Stimulated activated CD8-positive, alpha-beta memory T cell treated with anti-CD3 and anti-CD28 coated beads, Interleukin-4, amount 100 ng/mL, for 24 hours (primary cell): ENCODE data around the gene EIF4EBP3.

ENCODE experiments used
- DNase-seq: peaks from one replicate; pipeline ENCODE4 v3.0.0-alpha.2; 2020; ENCODE audit warnings: low read depth

The EIF4EBP3 gene

DNA sequence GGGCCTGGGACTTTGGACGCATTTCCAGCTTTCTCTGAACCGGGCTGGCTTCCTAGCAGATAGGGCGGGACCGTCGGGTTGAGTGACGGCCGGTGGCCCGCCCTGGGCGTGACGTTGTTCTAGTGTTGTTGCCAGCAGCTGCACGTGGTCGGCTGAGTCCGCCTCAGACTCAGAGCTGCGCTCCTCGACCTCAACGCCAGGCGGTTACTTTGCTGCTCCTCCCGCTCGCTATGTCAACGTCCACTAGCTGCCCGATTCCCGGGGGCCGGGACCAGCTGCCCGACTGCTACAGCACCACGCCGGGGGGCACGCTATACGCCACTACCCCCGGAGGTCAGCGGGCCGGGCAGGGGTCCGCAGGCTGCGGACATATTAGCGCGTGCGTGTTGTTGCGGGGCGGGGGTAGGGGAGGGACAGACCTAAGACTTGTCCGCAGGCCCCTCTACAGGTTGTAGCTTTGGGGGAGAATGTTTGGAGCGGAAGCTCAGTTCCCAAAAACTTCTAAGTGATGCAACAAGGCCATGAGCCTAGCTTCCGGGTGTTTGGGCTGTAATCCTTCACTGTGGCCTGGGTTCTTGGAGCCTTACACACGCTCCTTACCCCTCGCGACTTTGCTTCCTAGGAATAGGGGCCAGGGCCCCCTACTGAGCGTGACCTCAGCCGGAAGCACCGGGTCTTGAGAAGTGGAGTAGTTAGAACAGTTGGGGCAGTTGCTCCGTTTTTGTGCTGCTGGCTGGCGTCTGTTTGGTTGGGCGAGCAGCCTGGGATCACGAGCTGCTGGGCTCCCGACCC is at the start of gene EIF4EBP3:
Gene EIF4EBP3 (plus strand): TSS at position 155 of the 792 bp plus-strand sequence. CDS start 76 bp downstream, at position 231.
- peak; percentile 77 for DNase-seq

DNA sequence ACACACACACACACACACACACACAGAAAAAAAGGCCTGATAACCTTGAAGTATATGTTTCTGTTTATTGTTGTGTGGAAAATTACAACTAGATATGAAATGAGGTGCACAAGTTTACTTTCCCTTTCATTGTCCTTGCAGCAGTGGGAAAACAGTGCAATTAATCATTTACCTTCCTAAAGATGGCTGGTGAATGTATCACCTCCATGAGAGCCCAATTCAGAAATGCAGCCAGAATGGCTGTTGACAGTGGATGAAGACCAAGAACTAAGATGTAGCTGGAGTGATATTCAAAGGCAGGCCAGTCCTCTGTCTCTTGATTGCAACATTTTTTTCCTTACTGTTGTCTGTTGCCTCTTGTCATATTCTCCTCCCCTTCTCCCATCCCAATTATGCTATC is 49.6 kb upstream of the EIF4EBP3 start:
- DNase-seq: no peak

DNA sequence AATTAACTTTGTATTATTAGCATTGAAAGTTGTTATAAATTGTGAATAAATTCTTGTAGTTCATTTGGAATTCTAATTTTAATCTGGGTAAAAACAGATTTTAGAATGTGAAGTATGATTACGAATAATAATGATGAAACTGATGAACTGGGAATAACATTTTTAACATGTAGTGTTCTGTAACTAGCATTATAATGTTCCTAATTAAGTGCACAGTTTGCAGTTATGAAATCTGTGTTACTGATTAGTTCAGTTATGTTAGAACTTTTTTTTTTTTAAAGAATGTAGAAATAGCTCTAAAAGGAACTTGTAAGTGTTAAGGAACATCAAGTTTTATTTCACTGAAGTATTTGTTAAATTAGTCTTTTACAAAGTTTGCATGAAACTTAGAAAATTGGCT is 48.9 kb upstream of the EIF4EBP3 start:
- DNase-seq: no peak

DNA sequence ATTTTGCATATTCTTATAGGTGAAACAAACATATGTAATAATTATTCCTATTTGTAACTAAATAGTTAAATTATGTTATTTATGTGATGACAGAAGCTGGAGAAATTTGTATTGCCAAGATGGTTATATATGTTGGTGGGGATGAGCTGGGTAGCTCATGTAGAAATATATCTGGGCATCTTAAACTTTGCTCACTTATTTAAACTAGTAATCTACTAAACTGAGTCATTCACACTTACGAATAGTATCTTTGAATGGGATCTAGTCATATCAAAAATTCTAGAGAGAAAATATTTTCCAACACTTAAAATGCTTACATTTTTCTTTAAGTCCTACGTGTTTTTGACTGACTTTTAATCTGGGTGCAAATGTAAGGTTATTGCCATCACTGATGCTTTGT is 44.6 kb upstream of the EIF4EBP3 start:
- no peak for DNase-seq

DNA sequence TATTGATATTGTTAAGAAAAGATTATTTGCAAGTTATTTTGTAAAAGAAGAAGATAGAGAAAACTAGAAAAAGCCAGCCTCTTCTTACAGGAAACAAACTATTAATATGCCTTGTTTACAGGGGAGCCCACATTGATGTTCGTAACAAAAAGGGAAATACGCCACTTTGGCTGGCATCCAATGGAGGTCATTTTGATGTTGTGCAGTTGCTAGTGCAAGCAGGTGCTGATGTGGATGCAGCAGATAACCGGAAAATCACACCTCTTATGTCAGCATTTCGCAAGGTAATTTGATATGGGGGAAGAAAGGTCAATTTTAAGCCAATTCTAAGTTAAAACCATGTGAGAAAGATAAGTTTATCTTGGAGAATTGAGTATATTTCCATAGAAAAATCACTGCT is 37.6 kb upstream of the EIF4EBP3 start:
- no peak for DNase-seq

DNA sequence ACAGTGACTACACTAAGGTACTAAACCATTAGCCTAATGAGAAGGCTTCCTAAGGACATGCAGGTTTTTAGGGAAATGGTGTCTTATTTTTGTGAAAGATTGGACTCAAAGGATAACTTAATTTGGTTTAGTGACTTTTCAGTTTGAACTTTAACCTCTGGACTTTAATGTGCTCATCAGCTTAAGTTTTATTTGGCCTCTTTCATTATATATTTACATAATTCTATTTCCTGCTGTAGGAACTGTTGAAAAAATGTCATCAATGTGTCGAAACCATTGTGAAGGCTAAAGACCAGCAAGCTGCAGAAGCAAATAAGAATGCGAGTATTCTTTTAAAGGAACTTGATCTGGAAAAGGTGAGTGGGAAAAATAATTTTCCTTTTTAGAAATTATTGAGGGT is 34.3 kb upstream of the EIF4EBP3 start:
- no peak for DNase-seq

DNA sequence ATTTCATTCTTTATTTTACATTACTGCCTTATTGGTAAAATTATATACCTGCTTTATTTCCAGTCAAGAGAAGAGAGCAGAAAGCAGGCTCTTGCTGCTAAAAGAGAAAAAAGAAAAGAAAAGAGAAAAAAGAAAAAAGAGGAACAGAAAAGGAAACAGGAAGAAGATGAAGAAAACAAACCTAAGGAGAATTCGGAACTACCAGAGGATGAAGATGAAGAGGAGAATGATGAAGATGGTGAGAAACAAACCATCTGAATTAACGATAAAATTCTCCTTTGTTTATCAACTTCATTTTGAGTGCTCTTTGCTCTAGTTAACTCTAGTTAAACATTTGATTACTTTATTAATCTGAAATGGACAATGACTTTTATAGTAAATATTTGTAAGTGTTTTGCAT is 23.5 kb upstream of the EIF4EBP3 start:
- no peak for DNase-seq

DNA sequence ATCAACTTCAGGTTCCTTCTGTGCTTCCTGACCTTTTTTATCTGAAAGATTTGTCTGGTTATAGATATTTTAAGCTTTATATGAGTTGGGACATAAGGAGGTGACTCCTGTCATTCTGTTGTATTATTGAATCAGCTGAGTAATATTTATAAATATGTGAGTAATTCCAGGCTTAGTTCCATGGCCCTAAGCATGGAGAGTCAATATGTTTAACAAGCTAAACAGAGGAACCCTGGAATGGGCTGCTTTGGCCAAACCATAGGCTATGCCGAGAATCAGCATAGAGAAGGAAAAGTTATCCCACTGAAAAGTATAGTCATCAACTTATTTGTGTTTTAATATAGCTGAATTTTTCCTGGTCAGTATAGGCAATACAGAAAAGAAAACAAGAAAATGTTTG is 7.2 kb upstream of the EIF4EBP3 start:
- no peak for DNase-seq

DNA sequence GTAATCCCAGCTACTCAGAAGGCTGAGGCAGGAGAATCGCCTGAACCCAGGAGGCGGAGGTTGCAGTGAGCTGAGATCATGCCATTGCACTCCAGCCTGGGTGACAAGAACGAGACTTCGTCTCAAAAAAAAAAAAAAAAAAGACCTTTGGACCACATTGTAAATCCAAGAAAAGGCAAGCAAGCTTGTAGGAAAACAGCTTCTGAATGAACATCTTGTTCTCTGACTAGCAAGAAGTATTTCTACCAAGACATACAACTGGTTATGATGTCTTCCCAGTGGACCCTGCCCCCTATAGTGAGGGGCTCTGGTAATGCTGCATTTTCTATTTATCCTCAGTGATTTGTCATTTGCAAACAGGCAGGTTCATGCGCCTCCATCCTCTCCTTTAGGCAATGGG is 4.5 kb upstream of the EIF4EBP3 start:
- no peak for DNase-seq

DNA sequence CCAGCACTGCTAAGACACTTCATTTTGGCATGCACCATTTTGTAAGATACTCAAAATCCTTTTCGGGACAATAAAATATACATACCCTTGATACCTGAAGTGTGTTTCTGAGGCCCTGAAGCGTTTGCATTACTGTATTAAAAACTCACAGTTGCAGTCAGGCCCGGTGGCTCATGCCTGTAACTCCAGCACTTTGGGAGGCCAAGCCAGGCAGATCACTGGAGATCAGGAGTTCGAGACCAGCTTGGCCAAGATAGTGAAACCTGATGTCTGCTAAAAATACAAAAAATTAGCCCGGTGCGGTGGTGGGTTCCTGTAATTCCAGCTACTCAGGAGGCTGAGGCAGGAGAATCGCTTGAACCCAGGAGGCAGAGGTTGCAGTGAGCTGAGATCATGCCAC is 2.5 kb upstream of the EIF4EBP3 start:
- DNase-seq: no peak

DNA sequence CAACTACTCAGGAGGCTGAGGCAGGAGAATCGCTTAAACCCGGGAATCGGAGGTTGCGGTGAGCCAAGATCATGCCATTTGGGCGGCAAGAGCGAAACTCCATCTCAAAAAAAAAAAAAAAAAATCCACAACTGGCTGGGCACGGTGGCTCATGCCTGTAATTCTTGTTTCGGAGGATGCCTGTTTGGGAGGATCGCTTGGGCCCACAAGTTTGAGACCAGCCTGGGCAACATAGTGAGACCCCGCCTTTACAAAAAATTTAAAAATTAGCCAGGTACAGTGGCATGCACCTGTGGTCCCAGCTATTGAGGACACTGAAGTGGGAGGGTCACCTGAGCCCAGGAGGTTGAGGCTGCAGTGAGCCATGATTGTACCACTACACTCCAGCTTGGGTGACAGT is 1.9 kb upstream of the EIF4EBP3 start:
- DNase-seq: no peak

DNA sequence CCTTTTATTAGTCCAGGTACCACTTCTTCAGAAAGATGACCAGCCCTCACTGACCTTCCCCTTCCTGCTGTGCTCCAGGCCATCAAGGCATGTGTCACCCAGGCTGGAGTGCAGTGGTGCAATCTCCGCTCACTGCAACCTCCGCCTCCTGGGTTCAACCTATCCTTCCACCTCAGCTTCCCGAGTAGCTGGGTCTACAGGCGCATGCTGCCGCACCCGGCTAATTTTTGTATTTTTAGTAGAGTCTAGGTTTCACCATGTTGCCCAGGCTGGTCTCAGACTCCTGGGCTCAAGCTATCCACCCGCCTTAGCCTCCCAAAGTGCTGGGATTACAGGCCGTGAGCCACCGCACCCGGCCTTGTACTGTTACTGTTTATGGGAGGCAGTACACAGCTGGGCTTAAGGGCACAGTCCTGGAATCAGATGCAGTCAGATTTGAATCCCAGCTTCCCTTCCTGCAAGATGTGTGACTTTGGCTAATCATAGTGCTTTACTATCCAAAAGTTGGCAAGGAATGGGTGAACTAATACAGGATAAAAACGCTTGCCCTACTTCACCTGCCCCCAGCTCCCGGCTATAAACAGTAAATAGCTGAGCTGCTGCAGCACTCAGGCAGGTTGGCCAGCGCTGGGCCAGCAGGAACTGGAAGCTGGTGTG is 483 bp upstream of the EIF4EBP3 start:
- DNase-seq: no peak

DNA sequence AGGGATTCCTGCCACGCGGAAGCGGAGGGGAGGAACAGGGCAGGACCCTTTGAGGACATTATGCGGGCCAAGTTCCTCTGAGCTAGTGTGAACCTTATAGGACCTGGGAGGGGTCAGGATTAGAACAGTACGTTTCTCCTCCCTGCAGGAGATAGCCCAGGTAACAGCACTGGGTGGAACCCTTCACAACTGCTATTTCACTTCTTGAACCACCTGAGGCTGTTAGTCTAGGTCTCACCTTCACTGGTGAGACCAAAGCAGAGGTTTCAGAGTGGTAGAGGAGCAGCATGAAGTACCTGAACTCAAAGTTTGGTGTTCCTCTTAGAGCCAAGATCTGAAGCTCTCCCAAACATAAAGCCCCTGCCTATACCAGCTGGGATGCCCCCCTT is 832 bp downstream of the EIF4EBP3 start:
- no peak for DNase-seq

DNA sequence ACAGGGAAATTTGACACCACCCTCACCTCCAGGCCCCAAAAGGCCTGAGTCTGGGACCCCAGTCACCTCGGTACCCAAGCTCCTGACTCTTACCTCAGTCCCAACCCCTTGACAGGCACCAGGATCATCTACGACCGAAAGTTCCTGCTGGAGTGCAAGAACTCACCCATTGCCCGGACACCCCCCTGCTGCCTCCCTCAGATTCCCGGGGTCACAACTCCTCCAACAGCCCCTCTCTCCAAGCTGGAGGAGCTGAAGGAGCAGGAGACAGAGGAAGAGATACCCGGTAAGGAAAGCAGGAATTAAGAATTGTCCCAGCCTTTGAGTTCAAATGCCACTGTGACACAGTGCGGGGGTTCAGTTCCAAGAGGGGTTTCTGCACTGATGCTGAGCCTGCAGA is 1.3 kb downstream of the EIF4EBP3 start:
- DNase-seq: no peak

DNA sequence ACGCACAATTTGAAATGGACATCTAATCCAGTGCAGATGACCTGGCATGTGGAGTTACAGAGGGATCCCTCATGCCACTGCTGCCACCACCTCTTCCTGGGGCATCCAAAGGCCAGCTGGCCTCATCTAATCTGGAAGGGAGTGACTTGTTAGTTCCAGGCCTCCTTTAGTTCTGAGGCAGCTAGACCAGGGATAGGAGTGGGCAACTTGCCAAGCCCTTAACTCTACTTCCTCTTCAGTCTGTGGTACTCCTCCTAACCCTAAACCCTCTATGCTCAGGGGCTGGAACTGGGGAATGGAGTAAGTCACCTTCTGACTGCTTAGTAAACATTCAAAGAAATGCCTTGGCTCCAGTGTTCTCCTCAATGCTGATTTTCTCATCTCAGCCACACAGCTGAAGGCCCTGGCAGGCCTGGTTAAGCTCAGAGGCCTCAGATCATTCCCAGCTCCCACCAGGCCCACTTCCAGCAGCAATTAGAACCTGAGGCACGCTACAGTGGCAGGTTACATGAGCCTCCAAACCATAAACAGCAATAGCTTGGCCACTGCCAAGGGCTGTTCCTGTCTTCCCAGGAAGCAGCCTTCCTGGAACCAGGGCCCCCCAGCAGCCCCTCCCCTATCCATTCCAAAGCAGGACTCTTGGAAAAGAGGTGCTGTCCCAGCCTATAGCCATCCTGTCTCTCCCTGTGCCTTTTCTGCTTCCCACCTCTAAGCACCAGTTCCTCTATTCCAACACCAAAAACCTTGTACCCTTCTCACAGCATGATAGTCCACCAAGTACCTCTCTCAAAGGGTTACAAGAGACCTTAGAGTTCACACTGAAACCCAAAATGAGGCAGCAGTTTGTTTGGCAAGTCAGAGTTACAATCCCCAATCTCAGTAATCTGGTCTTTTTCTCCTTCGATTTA is 2.0 kb downstream of the EIF4EBP3 start:
- DNase-seq: no peak

DNA sequence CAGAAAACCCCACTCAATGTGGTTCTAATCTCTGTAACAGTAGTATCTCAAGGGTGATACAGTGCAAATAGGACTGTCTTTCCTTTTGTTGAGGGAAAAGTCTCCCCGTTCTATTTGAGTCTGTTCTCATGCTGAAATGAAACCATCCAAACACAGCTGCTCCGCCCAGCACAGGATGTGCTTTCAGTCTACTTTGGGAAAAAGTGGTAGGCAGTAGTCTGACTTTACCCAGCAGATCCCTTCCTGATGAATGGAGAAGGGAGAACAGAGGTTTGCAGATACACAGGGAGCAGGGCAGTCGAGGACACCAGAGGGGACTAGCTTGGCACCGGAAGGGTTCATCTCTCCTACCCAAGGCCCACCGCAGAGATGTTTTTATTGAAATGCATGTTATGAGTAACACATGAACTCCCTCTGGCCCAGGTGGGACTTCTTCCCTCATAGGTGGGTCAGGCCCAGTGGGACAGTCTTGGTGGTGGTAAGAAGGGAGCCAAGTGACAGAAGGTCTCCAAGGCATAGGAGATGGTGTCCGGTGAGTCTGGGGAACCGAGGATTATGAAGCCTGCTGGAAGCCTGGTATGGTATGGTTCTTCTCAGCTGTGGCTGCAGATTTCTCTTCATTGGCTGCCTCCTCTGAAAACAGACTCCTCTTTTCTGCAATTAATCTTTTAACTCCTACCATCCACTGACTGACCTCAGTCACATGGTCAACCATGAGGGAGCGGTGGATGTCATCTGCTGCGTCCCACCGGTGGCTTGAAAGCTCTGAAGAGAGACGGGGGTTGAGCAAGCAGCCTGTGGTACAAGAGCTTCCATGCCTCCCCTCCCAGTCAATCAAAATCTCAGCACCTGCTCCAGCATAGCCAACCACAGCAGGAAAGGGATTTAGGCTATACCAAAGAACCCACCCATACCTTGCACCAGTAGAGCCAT is 3.0 kb downstream of the EIF4EBP3 start:
- no peak for DNase-seq

DNA sequence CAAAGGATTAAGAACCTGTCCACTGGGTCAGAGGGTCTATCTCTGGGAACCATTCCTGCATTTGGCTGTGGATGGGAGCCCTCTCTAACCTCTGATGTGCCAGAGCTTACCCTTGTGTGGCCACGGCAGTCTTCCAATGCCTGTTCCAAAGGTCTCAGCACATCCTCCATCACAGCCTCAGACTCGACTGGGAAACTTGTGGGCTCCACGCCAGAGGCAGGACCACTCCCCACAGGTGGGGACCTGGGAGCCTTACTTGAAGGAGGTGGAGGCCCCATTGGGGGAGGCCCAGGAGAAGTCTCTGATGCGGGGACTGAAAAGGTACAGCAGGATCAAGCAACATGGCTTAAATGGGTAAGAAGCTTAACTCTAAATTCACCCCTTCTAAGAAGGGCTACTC is 4.4 kb downstream of the EIF4EBP3 start:
- no peak for DNase-seq

DNA sequence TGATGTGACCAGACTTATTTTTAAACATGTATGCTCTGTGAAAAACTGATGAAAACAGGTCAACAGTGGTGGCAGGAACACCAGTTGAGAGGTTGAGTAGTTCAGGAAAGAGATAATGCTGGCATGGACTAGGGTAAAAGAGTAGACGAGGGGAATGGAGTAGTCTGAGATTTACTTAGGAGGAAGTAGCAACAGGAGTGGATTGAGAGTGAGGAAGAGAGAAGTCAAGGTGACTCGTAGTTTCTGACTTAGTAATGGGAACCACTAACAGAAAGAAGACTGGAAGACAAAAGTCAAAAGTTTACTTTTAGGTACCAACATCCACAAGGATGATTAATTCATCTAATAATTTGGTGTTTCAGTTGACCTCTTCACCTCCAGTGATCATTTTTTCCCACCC is 6.2 kb downstream of the EIF4EBP3 start:
- DNase-seq: no peak

DNA sequence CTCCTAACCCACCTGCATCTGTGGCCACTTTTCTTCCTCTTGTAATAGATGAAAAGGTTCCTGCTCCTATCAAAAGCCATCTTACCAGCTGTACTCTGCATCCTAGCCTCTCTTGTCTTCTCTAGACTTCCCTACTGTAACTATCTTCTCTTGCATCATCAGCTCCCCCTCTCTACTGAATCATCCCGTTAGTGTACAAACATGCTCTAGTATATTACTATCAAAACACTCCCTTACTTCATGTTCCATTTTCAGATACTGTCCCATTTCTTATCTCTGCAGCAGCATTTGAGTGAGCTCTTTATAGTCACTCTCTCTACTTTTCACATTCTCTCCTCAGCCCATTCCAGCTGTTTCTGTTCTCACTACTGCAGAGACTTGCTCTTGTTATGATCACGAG is 7.0 kb downstream of the EIF4EBP3 start:
- no peak for DNase-seq

DNA sequence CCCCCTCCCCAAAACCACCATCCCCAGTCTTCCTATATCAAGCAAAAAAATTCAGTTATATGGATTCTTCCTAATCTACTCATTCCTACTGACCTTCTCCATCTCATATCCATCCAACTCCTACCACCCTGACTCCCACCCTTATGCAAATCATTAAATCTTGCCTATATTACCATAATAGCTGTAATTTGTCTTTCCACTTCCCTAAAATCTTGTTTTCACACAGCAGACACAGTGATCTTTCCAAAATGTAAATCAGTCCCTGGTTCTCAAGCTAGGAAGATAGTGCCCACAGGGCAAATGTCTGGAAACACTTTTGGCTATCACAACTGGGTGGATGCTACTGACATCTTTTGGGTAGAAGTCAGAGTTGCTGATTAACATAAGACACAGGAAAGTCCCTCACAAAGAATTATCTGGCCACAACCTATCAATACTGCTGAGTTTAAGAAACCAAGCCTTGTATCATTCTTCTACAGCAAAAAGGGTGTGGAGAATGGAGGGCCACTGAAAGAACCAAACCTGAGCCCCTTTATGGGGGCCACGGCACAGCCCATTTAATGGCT is 8.4 kb downstream of the EIF4EBP3 start:
- DNase-seq: no peak

DNA sequence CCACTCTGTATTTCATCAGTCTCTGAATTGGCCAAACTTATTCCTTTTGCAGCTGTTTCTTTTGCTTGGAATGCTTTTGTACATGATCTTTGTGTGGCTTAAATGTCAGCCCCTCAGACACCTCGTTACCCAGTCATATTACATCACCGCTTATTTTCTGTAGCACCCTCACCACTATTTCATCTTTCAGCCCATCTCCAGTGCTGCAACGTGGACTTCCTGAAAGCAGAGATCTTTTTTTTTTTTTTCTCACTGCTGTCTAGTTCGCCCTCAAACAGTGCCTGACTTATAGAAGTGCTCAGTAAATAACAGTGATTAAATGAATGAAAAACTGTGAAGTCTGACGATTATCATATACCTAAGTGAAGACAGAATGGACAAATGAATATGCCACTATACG is 9.0 kb downstream of the EIF4EBP3 start:
- DNase-seq: no peak
